OCI-LY3 (cell line): ENCODE measurements around the gene RCN2.

Experiments used
- EZH2phosphoT487 ChIP-seq: fragments of 200-600 bp; shearing (Covaris generic); IDR thresholded peaks from 2 replicates; pipeline ENCODE4 v1.6.1; 2018; ENCODE audit warnings: antibody characterized with exemption, mixed run types, low read depth
- TF ChIP-seq, protein P1 (sequence below): fragments of 200-600, 300-600 bp; sonication (generic); IDR thresholded peaks from 2 replicates; pipeline ENCODE4 v1.5.1; 2014; ENCODE audit warnings: antibody characterized with exemption, low read length, low read depth

DNA sequence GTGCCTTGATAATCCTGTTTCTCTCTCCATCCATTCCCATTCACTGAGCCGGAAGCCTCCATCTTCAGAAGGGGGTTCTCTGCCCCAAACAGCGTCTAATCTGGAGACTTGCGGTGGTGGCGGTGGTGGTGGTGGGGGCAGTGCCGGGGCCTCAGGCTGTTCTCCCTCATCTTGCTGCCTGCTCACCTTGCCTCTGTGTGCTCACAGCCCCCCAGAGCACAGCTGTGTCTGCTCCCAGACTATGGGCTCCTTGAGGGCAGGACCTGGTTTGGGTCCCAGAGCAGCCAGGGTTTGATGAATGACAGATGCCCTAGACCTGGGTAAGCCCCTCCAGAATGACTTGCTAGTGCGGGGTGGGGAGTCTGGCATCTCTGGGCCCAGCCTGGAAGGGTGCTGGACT lies 62.9 kb downstream of the RCN2 start:
- TF ChIP-seq, protein P1, sequence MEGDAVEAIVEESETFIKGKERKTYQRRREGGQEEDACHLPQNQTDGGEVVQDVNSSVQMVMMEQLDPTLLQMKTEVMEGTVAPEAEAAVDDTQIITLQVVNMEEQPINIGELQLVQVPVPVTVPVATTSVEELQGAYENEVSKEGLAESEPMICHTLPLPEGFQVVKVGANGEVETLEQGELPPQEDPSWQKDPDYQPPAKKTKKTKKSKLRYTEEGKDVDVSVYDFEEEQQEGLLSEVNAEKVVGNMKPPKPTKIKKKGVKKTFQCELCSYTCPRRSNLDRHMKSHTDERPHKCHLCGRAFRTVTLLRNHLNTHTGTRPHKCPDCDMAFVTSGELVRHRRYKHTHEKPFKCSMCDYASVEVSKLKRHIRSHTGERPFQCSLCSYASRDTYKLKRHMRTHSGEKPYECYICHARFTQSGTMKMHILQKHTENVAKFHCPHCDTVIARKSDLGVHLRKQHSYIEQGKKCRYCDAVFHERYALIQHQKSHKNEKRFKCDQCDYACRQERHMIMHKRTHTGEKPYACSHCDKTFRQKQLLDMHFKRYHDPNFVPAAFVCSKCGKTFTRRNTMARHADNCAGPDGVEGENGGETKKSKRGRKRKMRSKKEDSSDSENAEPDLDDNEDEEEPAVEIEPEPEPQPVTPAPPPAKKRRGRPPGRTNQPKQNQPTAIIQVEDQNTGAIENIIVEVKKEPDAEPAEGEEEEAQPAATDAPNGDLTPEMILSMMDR = no peak
- no peak for TF ChIP-seq EZH2phosphoT487
